ENCODE data around the gene TMEM140.

DNA sequence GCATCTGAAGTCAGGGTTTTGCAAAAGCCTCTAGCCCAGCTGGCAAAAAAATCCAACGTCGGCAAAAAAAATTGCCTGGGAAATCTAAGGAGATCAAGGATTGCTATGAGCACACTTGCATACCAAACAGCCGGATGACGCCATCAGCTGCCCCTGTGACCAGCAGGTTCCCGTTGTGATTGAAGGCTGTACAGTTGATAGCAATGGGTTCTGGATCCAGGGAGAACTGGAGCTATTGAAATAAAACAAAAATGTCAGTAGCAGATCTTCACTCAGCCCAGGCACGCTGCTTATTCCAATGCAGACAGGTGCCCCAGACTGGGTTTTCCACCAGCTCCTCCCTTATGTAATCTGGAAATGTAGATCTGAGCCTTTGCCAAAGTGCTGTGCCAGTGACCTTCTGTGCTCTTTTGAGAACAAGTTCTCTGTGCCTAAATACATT is 41.4 kb downstream of the TMEM140 start:
- TF ChIP-seq, protein P1, sequence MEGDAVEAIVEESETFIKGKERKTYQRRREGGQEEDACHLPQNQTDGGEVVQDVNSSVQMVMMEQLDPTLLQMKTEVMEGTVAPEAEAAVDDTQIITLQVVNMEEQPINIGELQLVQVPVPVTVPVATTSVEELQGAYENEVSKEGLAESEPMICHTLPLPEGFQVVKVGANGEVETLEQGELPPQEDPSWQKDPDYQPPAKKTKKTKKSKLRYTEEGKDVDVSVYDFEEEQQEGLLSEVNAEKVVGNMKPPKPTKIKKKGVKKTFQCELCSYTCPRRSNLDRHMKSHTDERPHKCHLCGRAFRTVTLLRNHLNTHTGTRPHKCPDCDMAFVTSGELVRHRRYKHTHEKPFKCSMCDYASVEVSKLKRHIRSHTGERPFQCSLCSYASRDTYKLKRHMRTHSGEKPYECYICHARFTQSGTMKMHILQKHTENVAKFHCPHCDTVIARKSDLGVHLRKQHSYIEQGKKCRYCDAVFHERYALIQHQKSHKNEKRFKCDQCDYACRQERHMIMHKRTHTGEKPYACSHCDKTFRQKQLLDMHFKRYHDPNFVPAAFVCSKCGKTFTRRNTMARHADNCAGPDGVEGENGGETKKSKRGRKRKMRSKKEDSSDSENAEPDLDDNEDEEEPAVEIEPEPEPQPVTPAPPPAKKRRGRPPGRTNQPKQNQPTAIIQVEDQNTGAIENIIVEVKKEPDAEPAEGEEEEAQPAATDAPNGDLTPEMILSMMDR (IDR thresholded peaks at IDR 0.05): no peak
- TF ChIP-seq POLR2A (IDR thresholded peaks at IDR 0.05): no peak
